GM21390 (cell line): ENCODE data around the gene GCLC.
A peak's percentile ranks its signal among the peaks of the same experiment; 100 is the strongest.
"Not testable (repeated sequence)": the region's sequence is repeated elsewhere in the genome, so short reads cannot be mapped to it uniquely, and the experiment has no call there.

ENCODE experiments used
- ATAC-seq: cut with Tn5 transposase; IDR thresholded peaks from one replicate; pipeline ENCODE4 v1.9.1; 2021; ENCODE audit not compliant: unreplicated experiment

The GCLC gene

GRCh38 chr6:53544470-53545308, at the start of gene GCLC:
Gene GCLC, minus strand, starts transcription at chr6:53545101. Its CDS starts 456 bp downstream, at chr6:53544645.
- peak; percentile 56 for ATAC-seq

- no peak for ATAC-seq
These were observed 49.7 kb upstream of the GCLC start for GRCh38 chr6:53594596-53594995.

DNA sequence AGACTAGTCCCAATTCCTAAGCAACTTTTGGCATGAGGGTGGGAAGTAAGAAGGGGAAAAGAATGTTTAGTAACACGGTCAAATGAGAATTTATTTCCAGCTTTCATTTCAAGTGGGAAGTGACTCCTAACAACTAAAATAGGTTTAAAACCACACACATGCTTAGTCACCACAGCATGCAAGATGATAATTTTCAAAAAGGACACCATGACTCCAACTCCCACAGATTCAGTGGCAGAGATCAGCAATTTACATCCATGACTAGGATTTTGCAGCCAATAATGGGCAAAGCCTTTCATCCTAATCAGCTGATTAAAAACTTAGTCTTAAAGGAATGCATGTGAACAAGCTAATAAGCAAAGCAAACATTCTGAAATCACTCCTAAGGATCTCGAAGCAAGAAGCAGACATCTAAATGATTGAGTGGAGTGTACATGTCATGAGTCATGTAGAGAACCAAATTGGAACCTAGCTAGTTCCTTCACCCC, 48.1 kb upstream of the GCLC start:
- ATAC-seq: no peak

DNA sequence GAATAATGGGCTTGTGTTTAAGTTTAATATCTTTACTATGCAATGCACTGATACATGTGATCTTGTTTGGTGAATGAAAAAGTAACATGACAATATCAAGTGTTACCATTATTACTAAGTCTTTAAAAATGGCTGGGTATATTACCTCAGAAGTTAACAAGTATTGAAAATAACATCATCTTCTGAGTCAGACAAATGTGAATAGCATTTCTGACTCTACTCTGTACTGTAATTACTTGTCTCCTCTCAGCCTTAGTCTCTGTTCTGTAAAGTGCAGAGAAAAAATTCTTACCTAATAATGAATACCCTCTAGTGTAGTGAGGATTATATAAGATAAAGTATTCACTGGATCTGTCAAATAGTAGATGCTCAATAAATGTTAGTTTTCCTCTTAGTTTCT, 47.0 kb upstream of the GCLC start:
- no peak for ATAC-seq

DNA sequence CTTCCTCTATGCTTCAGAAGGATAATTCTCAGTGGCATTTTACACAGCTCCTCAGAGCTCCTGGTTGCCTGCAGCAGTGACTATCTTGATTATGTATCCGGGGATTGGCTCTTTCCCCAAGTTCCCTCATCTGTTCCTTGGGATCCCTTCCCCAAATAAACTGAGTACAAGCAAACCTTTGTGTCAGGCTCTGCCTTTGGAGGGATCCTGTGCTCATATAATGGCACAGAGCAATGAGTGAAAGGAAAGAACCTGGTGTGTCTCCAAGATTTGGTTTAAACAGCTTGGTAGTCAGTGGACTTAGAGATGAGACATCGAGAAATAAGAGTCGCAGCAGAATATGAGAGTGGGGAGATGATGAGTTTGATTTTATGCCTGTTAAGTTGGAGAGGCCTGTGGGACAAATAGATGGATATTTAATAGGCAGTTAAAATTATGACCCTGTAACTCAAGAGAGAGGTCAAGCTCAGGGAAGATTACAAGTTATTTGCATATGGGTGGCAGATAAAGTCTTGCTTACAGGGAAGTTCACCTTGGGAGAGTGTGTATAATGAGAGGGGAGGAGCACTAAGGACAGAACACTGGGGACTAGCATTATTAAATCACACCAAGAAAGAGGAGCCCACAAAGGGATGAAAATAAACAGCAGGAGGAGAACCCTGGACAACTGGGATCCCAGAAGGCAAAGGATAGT, 44.1 kb upstream of the GCLC start:
- ATAC-seq: no peak

GRCh38 chr6:53587291-53587690, 42.4 kb upstream of the GCLC start:
- no peak for ATAC-seq

GRCh38 chr6:53585208-53585900, 40.5 kb upstream of the GCLC start:
- no peak for ATAC-seq

- no peak for ATAC-seq
These were observed 39.8 kb upstream of the GCLC start for GRCh38 chr6:53584726-53585125.

DNA sequence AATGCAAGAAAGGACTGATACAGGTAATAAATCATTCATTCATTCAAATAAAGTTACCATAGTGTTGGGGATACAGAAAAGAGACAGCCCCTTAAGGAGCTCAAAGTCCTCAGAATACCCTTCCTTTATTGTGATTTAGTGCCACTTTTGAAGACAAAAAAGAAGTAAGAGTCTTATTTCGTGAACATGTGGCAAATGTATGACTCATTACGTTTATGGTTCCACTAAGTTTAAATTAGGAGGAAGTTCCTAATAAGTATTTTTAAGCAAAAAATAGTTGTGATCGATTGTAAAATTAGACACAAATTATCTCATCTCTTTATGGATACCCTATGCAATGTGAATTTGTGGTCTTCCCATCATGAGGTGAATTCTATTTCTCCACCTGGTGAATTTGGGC, 38.5 kb upstream of the GCLC start:
- ATAC-seq: no peak

GRCh38 chr6:53582963-53583362, 38.1 kb upstream of the GCLC start:
- no peak for ATAC-seq

- ATAC-seq: no peak
These were observed 37.0 kb upstream of the GCLC start for GRCh38 chr6:53581856-53582255.

- ATAC-seq: no peak
These were observed 36.4 kb upstream of the GCLC start for GRCh38 chr6:53581173-53581773.

DNA sequence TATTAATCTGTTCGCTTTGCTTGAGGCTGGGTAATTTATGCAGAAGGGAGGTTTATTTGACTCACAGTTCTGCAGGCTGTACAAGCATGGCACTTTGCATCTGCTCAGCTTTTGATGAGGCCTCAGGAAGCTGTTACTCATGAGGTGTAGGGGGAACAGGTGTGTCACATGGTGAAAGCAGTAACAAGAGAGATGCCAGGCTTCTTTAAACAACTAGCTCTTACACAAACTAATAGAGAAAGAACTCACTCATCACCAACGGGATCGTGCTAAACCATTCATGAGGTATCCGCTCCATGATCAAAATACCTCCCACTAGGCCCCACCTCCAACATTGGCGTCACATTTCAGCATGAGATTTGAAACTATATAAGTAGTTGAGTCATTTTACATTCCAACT, 34.4 kb upstream of the GCLC start:
- no peak for ATAC-seq

DNA sequence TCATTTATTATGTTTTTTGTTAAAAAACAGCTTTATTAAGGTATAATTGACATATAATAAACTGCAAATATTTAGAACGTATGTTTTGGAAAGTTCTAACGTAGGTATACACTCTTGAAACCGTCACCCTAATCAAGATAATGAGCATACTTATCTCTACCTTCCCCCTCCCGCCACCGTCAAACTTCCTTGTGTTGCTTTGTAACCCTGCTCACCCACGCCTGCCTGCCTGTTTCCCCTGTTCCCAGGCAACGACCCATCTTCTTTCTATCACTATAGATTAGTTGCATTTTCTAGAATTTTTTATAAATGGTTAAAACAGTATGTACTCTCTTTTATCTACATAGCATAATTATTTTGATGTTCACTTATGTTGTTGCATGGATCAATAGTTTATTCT, 33.5 kb upstream of the GCLC start:
- ATAC-seq: no peak

DNA sequence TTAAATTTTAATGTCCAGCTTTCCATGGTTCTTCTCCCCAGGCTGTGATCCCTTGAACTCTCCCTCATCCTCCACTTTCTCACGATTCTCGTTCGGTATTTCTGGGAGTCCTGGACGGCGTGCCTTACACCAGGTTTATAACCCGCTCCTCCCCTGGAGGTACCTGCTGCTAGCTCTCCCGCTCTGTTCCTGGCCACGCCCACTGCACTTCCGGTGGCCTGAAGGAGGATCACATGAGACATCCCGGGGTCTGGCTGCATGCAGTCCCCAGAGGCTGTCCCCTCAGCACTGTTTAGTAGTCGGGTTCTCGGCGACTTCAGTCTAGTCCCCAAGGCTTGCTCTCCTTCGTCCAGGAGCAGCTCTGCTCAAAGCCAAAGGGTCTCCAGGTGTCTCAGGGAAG, 28.4 kb upstream of the GCLC start:
- no peak for ATAC-seq

DNA sequence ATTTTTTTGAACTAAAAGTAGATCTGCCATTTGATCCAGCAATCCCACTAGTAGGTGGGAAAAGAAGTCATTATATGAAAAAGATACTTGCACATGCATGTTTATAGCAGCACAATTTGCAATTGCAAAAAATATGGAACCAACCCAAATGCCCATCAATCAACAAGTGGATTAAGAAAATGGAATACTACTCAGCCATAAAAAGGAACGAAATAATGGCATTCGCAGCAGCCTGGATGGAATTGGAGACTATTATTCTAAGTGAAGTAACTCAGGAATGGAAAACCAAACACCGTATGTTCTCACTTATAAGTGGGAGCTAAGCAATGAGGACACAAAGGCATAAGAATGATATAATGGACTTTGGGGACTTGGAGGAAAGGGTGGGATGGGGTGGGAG, 27.5 kb upstream of the GCLC start:
- ATAC-seq: not testable (repeated sequence)

GRCh38 chr6:53568776-53569616, 24.1 kb upstream of the GCLC start:
- ATAC-seq: no peak

DNA sequence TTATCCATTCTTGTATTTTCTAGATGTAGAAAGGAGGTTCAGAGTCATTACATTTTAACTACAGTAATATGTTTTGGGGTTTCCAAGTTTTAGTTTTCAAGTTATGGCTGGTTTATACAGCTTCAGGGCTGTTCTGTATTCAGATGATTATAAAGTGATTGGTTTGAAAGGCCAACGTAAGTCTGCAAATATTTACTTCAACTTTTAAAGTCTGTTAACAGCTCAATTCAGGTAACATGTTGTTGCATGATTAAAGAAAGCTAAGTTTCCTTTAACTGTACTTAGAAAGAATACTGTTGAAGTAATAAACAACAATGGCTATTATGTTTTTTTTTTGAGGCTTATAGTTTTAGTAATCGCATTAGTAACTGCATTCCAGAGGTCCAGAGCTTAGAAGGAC, 22.8 kb upstream of the GCLC start:
- no peak for ATAC-seq

DNA sequence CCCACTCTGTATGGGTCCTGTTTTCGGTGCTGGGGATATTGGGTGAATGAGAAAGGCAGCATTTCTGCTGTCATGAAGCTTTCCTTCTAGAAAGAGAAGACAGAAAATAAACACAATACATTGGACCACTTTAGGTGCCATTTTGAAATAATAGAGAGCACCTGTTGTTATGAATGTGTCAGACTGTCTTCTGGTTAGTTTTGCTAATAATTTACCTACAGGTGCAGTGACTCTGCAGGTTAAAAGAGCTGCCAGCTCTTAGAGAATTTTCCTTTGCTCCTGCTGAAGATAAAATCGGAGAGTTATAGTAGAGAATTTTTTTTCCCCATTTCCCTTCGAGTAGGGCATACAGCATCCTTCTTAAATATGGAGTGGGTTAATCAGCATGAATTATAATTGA, 21.9 kb upstream of the GCLC start:
- no peak for ATAC-seq

DNA sequence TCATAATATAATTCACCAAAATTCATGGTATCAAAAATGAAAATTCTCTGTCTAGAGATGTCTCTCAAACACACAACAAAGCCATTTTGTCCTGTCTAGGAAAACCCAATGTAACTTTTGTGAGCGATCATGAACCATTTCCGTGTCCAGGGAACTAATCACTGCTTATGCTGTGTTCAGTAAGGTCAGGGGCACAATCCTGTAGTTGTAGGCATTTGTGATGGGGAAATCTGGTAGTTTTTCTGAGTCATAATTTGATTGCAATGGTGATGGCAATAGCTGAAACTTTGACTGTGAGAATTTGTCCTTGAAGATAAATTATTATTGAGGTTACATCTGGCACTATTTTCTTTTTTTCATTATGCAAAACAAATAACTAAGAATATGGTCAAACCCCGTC, 21.0 kb upstream of the GCLC start:
- ATAC-seq: no peak
